ENCODE measurements around the gene ADAP1.

Gene ADAP1

GRCh38 chr7:940599-941408 is 13.7 kb downstream of the ADAP1 start:
- Histone ChIP-seq H2BK5ac (ENCODE audit: low read depth, low read length, poor library complexity) (no peak overlapping the region), H3K18ac (ENCODE audit: low read length) (no peak overlapping the region), H4K91ac (ENCODE audit: low read depth, low read length) (no peak overlapping the region), H3K4me3 (ENCODE audit: low read depth, low read length) (no peak overlapping the region), H2BK120ac (ENCODE audit: insufficient read depth, low read length, poor library complexity) (no peak overlapping the region), H4K8ac (ENCODE audit: low read depth, low read length) (no peak overlapping the region), H3K23ac (ENCODE audit: low read length) (no peak overlapping the region), H3K79me2 (ENCODE audit: control insufficient read depth, insufficient read depth, low read length, poor library complexity) (peaks cover 3% of the 10 kb centered on the region), H3K9ac (ENCODE audit: low read length) (no peak overlapping the region), H3K27ac (ENCODE audit: low read depth, low read length) (no peak overlapping the region), H3K27me3 (ENCODE audit: insufficient read depth, low read length) (no peaks in the 10 kb centered on the region), H2AK5ac (ENCODE audit: low read length) (no peak overlapping the region), H4K12ac (ENCODE audit: low read depth, low read length) (no peak overlapping the region), H3K9me3 (ENCODE audit: insufficient read depth, low read depth, low read length) (peaks cover 2% of the 10 kb centered on the region), H3K4me1 (ENCODE audit: control insufficient read depth in 1 of 2, insufficient read depth in 2 of 2, low read length in 2 of 2) (peaks cover 8 to 9% of the 10 kb centered on the region in 2 experiments), H3K14ac (ENCODE audit: low read length) (no peak overlapping the region), H3K4me2 (ENCODE audit: low read length) (no peak overlapping the region), H2BK12ac (ENCODE audit: low read length) (no peak overlapping the region), H3K4ac (ENCODE audit: low read depth, low read length) (no peak overlapping the region), H2AFZ (ENCODE audit: insufficient read depth, low read length, poor library complexity) (no peak overlapping the region), H3K36me3 (ENCODE audit: control insufficient read depth in 1 of 2, insufficient read depth in 2 of 2, low read length in 2 of 2) (no peaks in the 10 kb centered on the region), H3K79me1 (ENCODE audit: low read length) (peaks cover 6% of the 10 kb centered on the region)
- WGBS (ENCODE audit: extremely low coverage, insufficient coverage, insufficient read length) = no CpG with 5 or more reads among the region's 2 CpGs
- peak in 1 of 2 donors; percentile 45 for DNase-seq

- H3K14ac ChIP-seq (ENCODE audit: low read length) = no peak overlapping the region
- no peaks in the 10 kb centered on the region for H3K36me3 ChIP-seq (ENCODE audit: control insufficient read depth in 1 of 2, insufficient read depth in 2 of 2, low read length in 2 of 2)
- no peak overlapping the region for H3K27ac ChIP-seq (ENCODE audit: low read depth, low read length)
- no CpG with 5 or more reads among the region's 4 CpGs for WGBS (ENCODE audit: extremely low coverage, insufficient coverage, insufficient read length)
- H3K23ac ChIP-seq (ENCODE audit: low read length) = no peak overlapping the region
- H3K4ac ChIP-seq (ENCODE audit: low read depth, low read length) = no peak overlapping the region
- H3K18ac ChIP-seq (ENCODE audit: low read length) = no peak overlapping the region
- H3K4me1 ChIP-seq (ENCODE audit: control insufficient read depth in 1 of 2, insufficient read depth in 2 of 2, low read length in 2 of 2) = peaks cover 0 to under 1% of the 10 kb centered on the region in 2 experiments
- H3K4me3 ChIP-seq (ENCODE audit: low read depth, low read length) = no peak overlapping the region
- H2BK5ac ChIP-seq (ENCODE audit: low read depth, low read length, poor library complexity) = no peak overlapping the region
- no peaks in the 10 kb centered on the region for H3K79me2 ChIP-seq (ENCODE audit: control insufficient read depth, insufficient read depth, low read length, poor library complexity)
- H4K8ac ChIP-seq (ENCODE audit: low read depth, low read length) = no peak overlapping the region
- H3K9me3 ChIP-seq (ENCODE audit: insufficient read depth, low read depth, low read length) = peaks cover 2% of the 10 kb centered on the region
- DNase-seq = no peak
- H3K4me2 ChIP-seq (ENCODE audit: low read length) = no peak overlapping the region
- no peak overlapping the region for H3K9ac ChIP-seq (ENCODE audit: low read length)
- H2BK12ac ChIP-seq (ENCODE audit: low read length) = no peak overlapping the region
- no peak overlapping the region for H2AK5ac ChIP-seq (ENCODE audit: low read length)
- H4K91ac ChIP-seq (ENCODE audit: low read depth, low read length) = no peak overlapping the region
- H2AFZ ChIP-seq (ENCODE audit: insufficient read depth, low read length, poor library complexity) = no peak overlapping the region
- no peaks in the 10 kb centered on the region for H3K79me1 ChIP-seq (ENCODE audit: low read length)
- H3K27me3 ChIP-seq (ENCODE audit: insufficient read depth, low read length) = no peaks in the 10 kb centered on the region
- H2BK120ac ChIP-seq (ENCODE audit: insufficient read depth, low read length, poor library complexity) = no peak overlapping the region
- no peak overlapping the region for H4K12ac ChIP-seq (ENCODE audit: low read depth, low read length)
Observed at GRCh38 chr7:939843-940242, 14.6 kb downstream of the ADAP1 start.

- no peak overlapping the region for H3K14ac ChIP-seq (ENCODE audit: low read length)
- WGBS (ENCODE audit: extremely low coverage, insufficient coverage, insufficient read length) = no CpG with 5 or more reads among the region's 27 CpGs
- no peaks in the 10 kb centered on the region for H3K4me1 ChIP-seq (ENCODE audit: control insufficient read depth in 1 of 2, insufficient read depth in 2 of 2, low read length in 2 of 2)
- no peak overlapping the region for H2BK5ac ChIP-seq (ENCODE audit: low read depth, low read length, poor library complexity)
- no peak overlapping the region for H3K23ac ChIP-seq (ENCODE audit: low read length)
- no peak overlapping the region for H4K91ac ChIP-seq (ENCODE audit: low read depth, low read length)
- no peak overlapping the region for H3K4me3 ChIP-seq (ENCODE audit: low read depth, low read length)
- DNase-seq = no peak
- H3K9me3 ChIP-seq (ENCODE audit: insufficient read depth, low read depth, low read length) = peaks cover 2% of the 10 kb centered on the region
- no peak overlapping the region for H3K4ac ChIP-seq (ENCODE audit: low read depth, low read length)
- H3K4me2 ChIP-seq (ENCODE audit: low read length) = no peak overlapping the region
- H2BK120ac ChIP-seq (ENCODE audit: insufficient read depth, low read length, poor library complexity) = no peak overlapping the region
- H3K18ac ChIP-seq (ENCODE audit: low read length) = no peak overlapping the region
- no peaks in the 10 kb centered on the region for H3K27me3 ChIP-seq (ENCODE audit: insufficient read depth, low read length)
- no peak overlapping the region for H3K27ac ChIP-seq (ENCODE audit: low read depth, low read length)
- H3K79me1 ChIP-seq (ENCODE audit: low read length) = no peaks in the 10 kb centered on the region
- H2AFZ ChIP-seq (ENCODE audit: insufficient read depth, low read length, poor library complexity) = no peak overlapping the region
- H3K36me3 ChIP-seq (ENCODE audit: control insufficient read depth in 1 of 2, insufficient read depth in 2 of 2, low read length in 2 of 2) = no peaks in the 10 kb centered on the region
- no peak overlapping the region for H3K9ac ChIP-seq (ENCODE audit: low read length)
- H2BK12ac ChIP-seq (ENCODE audit: low read length) = no peak overlapping the region
- no peak overlapping the region for H4K8ac ChIP-seq (ENCODE audit: low read depth, low read length)
- no peak overlapping the region for H2AK5ac ChIP-seq (ENCODE audit: low read length)
- no peaks in the 10 kb centered on the region for H3K79me2 ChIP-seq (ENCODE audit: control insufficient read depth, insufficient read depth, low read length, poor library complexity)
- H4K12ac ChIP-seq (ENCODE audit: low read depth, low read length) = no peak overlapping the region
Observed at GRCh38 chr7:938546-939185, 15.8 kb downstream of the ADAP1 start.

- Histone ChIP-seq H3K4me2 (ENCODE audit: low read length) (no peak overlapping the region), H2BK12ac (ENCODE audit: low read length) (no peak overlapping the region)
- no CpG with 5 or more reads among the region's 16 CpGs for WGBS (ENCODE audit: extremely low coverage, insufficient coverage, insufficient read length)
Observed at GRCh38 chr7:937856-938484, 16.5 kb downstream of the ADAP1 start.

More at GRCh38 chr7:937856-938484, 16.5 kb downstream of the ADAP1 start:
- DNase-seq = peak; percentile 95 to 96
- H3K27me3 ChIP-seq (ENCODE audit: insufficient read depth, low read length) = no peaks in the 10 kb centered on the region
- H4K8ac ChIP-seq (ENCODE audit: low read depth, low read length) = no peak overlapping the region
- H3K23ac ChIP-seq (ENCODE audit: low read length) = no peak overlapping the region
- H3K79me1 ChIP-seq (ENCODE audit: low read length) = no peaks in the 10 kb centered on the region
- no peak overlapping the region for H3K14ac ChIP-seq (ENCODE audit: low read length)
- H3K36me3 ChIP-seq (ENCODE audit: control insufficient read depth in 1 of 2, insufficient read depth in 2 of 2, low read length in 2 of 2) = no peaks in the 10 kb centered on the region
- H3K4ac ChIP-seq (ENCODE audit: low read depth, low read length) = no peak overlapping the region
- H3K79me2 ChIP-seq (ENCODE audit: control insufficient read depth, insufficient read depth, low read length, poor library complexity) = no peaks in the 10 kb centered on the region
- H3K4me1 ChIP-seq (ENCODE audit: control insufficient read depth in 1 of 2, insufficient read depth in 2 of 2, low read length in 2 of 2) = no peaks in the 10 kb centered on the region
- no peak overlapping the region for H2BK120ac ChIP-seq (ENCODE audit: insufficient read depth, low read length, poor library complexity)
- no peak overlapping the region for H4K12ac ChIP-seq (ENCODE audit: low read depth, low read length)
- no peak overlapping the region for H3K18ac ChIP-seq (ENCODE audit: low read length)
- H3K27ac ChIP-seq (ENCODE audit: low read depth, low read length) = no peak overlapping the region
- no peak overlapping the region for H2AK5ac ChIP-seq (ENCODE audit: low read length)
- peaks cover 2% of the 10 kb centered on the region for H3K9me3 ChIP-seq (ENCODE audit: insufficient read depth, low read depth, low read length)
- no peak overlapping the region for H4K91ac ChIP-seq (ENCODE audit: low read depth, low read length)
- no peak overlapping the region for H3K9ac ChIP-seq (ENCODE audit: low read length)
- H2AFZ ChIP-seq (ENCODE audit: insufficient read depth, low read length, poor library complexity) = no peak overlapping the region
- no peak overlapping the region for H3K4me3 ChIP-seq (ENCODE audit: low read depth, low read length)
- no peak overlapping the region for H2BK5ac ChIP-seq (ENCODE audit: low read depth, low read length, poor library complexity)
